GDM1 (cell line): ENCODE results near the gene DR1.

Source experiments
- DNase-seq: peaks from one replicate; lab custom pipeline; 2025; lab: John Stamatoyannopoulos, UW

DR1 gene

GRCh38 chr1:93345633-93346420, at the start of gene DR1:
DR1 (plus strand) TSS chr1:93345907; CDS start chr1:93346646, 739 bp downstream.
- peak; percentile 90 for DNase-seq

- DNase-seq: no peak
Measured at GRCh38 chr1:93296555-93297154, 49.1 kb upstream of the DR1 start.

GRCh38 chr1:93301131-93301530, 44.6 kb upstream of the DR1 start:
- DNase-seq: no peak

DNA sequence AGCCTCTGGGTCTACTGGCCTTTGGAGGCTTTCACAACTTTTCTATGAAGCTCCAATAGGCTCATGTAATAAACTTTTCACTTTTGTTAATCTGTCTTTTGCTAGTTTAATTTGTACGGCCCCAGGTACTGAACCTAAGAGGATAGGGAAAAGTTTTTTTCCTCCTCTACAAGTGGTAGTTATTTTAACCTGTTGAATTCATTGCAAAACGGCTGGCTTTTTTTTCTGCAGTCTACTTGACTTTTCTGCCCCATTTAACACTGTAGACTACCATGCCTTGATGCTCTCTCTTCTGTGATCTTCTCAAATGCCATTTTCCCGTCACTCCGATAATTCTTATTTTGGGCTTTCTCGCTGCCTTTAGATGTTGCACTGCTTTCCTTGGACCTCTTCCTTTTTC, 43.6 kb upstream of the DR1 start:
- no peak for DNase-seq

DNA sequence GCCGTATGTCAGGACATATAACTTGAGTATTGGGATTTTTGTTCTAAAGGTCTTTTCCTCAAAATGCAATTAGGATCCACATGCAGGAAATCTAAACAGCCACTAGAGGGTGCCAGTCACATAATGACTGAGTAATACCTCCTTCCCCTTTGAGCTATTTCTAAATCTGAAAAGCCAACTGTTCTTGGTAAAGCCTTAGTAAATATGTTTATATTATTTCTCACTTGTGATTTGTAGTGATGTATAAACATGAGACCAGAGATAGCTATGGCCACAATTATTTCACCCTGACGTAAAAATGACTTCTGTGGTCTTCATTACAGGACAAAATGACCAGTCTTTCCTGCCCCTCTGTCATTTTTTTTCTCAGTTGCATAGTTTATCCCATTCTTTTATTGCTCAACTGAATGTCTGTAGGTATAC, 41.0 kb upstream of the DR1 start:
- DNase-seq: peak; percentile 21

GRCh38 chr1:93306920-93307319, 38.8 kb upstream of the DR1 start:
- DNase-seq: no peak

- no peak for DNase-seq
Measured at GRCh38 chr1:93313026-93313425, 32.7 kb upstream of the DR1 start.

DNA sequence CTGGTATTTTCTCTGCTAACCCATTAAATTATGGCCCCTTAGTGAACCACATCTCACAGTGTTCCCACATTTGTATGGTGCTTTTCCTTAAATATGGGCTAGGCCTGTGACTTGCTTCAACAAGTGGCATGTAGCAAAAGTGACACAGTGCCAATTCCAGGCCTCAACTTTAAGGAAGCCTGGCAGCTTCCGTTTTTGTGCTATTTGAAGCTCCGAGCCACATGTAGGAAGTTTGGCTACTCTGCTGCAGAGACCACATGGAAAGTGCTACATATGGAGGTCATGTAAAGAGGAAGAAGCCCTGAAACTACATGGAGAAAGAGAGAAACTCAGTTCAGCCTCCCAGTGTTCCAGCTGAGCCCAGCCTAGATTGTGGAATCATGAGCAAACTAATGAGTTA, 28.5 kb upstream of the DR1 start:
- peak; percentile 84 for DNase-seq

GRCh38 chr1:93317943-93318342, 27.8 kb upstream of the DR1 start:
- no peak for DNase-seq

GRCh38 chr1:93321720-93322119, 24.0 kb upstream of the DR1 start:
- DNase-seq: no peak

- DNase-seq: no peak
Measured at GRCh38 chr1:93322349-93322748, 23.4 kb upstream of the DR1 start.

- no peak for DNase-seq
Measured at GRCh38 chr1:93323185-93323820, 22.4 kb upstream of the DR1 start.

GRCh38 chr1:93324486-93325464, 20.9 kb upstream of the DR1 start:
- DNase-seq: no peak

DNA sequence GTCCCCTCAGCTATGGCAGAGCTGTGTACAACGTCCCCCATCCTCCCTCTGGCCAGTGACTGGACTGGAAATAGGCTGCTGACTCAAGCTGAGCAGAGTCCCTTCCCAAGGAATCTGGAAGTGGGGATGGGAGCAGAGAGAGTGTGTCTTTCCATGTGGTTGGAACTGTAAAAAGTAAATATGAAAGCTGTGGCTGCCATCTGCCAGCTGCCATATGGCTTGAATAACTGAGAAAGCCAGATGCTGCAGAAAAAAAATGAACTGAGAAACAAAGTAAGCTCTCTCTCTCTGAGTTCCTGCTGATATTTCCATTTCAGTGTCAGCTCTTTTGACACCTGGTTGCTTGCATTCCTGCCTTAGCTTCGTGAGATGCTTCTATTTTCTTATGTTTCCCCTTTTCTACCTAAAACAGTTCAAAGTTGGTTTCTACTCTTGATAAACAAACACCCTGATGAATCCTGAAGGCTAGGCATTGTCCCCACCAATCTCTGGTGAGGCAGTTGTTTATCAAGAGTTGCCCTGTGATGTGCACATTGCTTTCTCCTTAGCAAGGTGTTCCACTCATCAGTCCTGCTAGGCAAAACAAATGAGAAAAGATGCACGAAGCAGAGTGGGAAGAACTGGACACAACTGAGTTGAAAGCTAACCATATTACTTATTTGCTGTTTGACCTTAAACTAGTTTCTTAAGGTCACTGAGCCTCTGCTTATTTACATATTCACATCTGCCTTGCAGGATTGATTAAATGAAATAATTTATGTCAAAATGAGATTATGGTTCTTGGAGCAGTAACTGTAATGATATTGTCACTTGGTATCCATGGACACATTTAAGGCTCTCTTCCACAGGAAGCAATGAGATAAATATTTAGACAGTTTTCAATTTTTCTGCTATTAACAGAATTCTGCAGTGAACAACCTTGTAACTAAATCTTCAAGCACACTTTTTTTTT, 16.6 kb upstream of the DR1 start:
- DNase-seq: no peak

DNA sequence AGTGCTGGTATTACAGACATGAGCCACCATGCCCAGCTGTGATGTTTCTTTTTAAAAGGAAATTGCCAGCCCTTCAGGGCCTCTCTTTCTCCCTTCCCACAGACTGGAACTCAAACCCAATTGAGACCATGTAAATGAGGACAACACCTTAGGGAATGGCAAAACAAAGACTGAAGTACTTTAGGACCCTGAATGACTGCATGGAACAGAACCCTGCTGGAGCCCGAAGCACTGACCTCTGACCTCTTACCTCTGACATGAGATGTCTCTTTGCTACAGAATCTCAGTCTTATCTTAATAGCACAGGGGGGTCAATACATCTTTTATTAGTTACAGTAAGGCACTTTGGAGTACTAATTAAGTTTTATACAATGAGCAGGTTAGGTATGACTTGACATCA, 15.5 kb upstream of the DR1 start:
- DNase-seq: no peak

DNA sequence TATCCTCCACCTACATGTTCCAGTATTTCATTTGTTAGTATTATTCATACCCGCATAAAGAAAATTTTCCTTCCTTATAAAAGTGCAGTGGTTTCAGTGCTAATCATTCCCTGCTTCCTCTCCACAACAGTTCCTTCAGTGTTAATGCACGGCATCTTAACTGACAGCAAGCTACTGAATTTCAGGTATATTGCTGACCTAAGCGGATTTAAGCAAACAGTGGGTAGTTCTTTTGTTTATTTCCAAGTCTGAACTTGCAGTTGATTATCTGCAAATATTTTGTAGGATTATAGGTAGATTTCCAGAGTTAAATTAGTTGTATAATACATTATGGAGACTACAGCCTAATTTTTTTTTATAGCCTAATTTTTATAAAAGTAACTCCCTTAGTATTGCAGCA, 15.1 kb upstream of the DR1 start:
- DNase-seq: no peak

GRCh38 chr1:93331412-93331811, 14.3 kb upstream of the DR1 start:
- DNase-seq: no peak

GRCh38 chr1:93332368-93332767, 13.3 kb upstream of the DR1 start:
- DNase-seq: no peak

- no peak for DNase-seq
Measured at GRCh38 chr1:93338387-93339146, 7.1 kb upstream of the DR1 start.

- no peak for DNase-seq
Measured at GRCh38 chr1:93339171-93339697, 6.5 kb upstream of the DR1 start.
